Loucy (cell line): Measurements from ENCODE around the gene IFT22.

Experiments used
- H2AFZ ChIP-seq: fragments of 200-600 bp; sonication (generic); 2 replicates; pipeline ENCODE4 v1.6.0; 2016; ENCODE audit warnings: antibody characterized with exemption, mild to moderate bottlenecking, low read length, moderate library complexity
- H3F3A ChIP-seq: fragments of 200-600 bp; 2 replicates; pipeline ENCODE4 v1.6.0; 2016; ENCODE audit warnings: antibody characterized with exemption, low read depth, mild to moderate bottlenecking
- H3K27me3 ChIP-seq: fragments of 200-600 bp; sonication (generic); 2 replicates; pipeline ENCODE4 v1.6.1; 2014; ENCODE audit warnings: low read length, mild to moderate bottlenecking; ENCODE audit not compliant: insufficient read depth, poor library complexity, severe bottlenecking
- H3K36me3 ChIP-seq: fragments of 200-600 bp; sonication (generic); 2 replicates; pipeline ENCODE4 v1.6.1; 2016; ENCODE audit warnings: low read length; ENCODE audit not compliant: insufficient read depth
- H3K4me1 ChIP-seq: fragments of 200-600 bp; sonication (generic); 2 replicates; pipeline ENCODE4 v1.5.1; 2014; ENCODE audit warnings: low read length, mild to moderate bottlenecking; ENCODE audit not compliant: insufficient read depth, poor library complexity, severe bottlenecking
- H3K4me2 ChIP-seq: fragments of 200-600 bp; sonication (generic); 2 replicates; pipeline ENCODE4 v1.6.0; 2014; ENCODE audit warnings: antibody characterized with exemption, low read length, low read depth, mild to moderate bottlenecking; ENCODE audit not compliant: poor library complexity, severe bottlenecking
- H3K4me3 ChIP-seq: fragments of 200-600 bp; sonication (generic); 2 replicates; pipeline ENCODE4 v1.5.1; 2014; ENCODE audit warnings: low read length, mild to moderate bottlenecking, mixed read lengths; ENCODE audit not compliant: poor library complexity, severe bottlenecking
- H3K79me2 ChIP-seq: fragments of 200-600 bp; sonication (generic); 2 replicates; pipeline ENCODE4 v1.6.1; 2014; ENCODE audit warnings: low read length; ENCODE audit not compliant: insufficient read depth
- H3K9ac ChIP-seq: fragments of 200-600 bp; sonication (generic); 2 replicates; pipeline ENCODE4 v1.6.0; 2014; ENCODE audit warnings: mild to moderate bottlenecking, low read depth, low read length, moderate library complexity; ENCODE audit not compliant: poor library complexity, severe bottlenecking
- H3K9me2 ChIP-seq: fragments of 200-600 bp; sonication (generic); replicated peaks from 2 replicates; pipeline ENCODE4 v1.6.1; 2016; ENCODE audit warnings: low read depth, low read length, mixed read lengths
- H3K9me3 ChIP-seq: fragments of 200-600 bp; sonication (generic); 2 replicates; pipeline ENCODE4 v1.6.1; 2014; ENCODE audit warnings: mild to moderate bottlenecking, antibody characterized with exemption, low read length, low read depth; ENCODE audit not compliant: insufficient read depth
- H4K20me1 ChIP-seq: fragments of 200-600 bp; sonication (generic); 2 replicates; pipeline ENCODE4 v1.6.0; 2014; ENCODE audit warnings: antibody characterized with exemption, low read length, mild to moderate bottlenecking; ENCODE audit not compliant: insufficient read depth, poor library complexity, severe bottlenecking
- EZH2phosphoT487 ChIP-seq: fragments of 200-600 bp; IDR thresholded peaks from 2 replicates; pipeline ENCODE4 v1.6.1; 2018; ENCODE audit warnings: antibody characterized with exemption, mild to moderate bottlenecking, moderate library complexity, borderline replicate concordance
- TF ChIP-seq, protein P1 (sequence below): fragments of 200-600 bp; sonication (generic); conservative IDR thresholded peaks from 2 replicates; pipeline ENCODE4 v1.5.1; 2014; ENCODE audit warnings: mild to moderate bottlenecking, antibody characterized with exemption, low read length

The IFT22 gene

DNA sequence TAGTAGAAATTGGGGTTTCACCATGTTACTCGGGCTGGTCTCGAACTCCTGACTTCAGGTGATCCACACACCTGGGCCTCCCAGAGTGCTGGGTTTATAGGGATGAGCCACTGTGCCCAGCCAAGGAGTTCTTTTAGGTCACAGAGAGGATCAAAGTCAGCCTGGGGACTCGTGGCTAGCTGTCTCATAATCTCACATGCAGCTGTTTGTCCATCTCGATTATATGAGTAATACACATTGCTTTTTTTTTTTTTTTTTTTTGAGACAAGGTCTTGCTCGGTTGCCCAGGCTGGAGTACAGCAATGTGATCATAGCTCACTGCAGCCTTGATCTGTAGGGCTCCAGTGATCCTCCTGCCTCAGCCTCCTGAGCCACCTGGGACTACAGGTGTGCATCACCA lies 2.2 kb downstream of the IFT22 start:
- Histone ChIP-seq H3K4me1 (peaks cover 16% of the 10 kb centered on the region), H2AFZ (no peak overlapping the region), H3K4me2 (no peak overlapping the region), H4K20me1 (no peaks in the 10 kb centered on the region), H3K9ac (no peak overlapping the region), H3K36me3 (no peaks in the 10 kb centered on the region), H3K9me2 (no peaks in the 10 kb centered on the region), H3F3A (no peaks in the 10 kb centered on the region), H3K9me3 (no peaks in the 10 kb centered on the region), H3K27me3 (no peaks in the 10 kb centered on the region), H3K79me2 (no peaks in the 10 kb centered on the region), H3K4me3 (no peak overlapping the region)
- no peak for TF ChIP-seq EZH2phosphoT487
- TF ChIP-seq, protein P1, sequence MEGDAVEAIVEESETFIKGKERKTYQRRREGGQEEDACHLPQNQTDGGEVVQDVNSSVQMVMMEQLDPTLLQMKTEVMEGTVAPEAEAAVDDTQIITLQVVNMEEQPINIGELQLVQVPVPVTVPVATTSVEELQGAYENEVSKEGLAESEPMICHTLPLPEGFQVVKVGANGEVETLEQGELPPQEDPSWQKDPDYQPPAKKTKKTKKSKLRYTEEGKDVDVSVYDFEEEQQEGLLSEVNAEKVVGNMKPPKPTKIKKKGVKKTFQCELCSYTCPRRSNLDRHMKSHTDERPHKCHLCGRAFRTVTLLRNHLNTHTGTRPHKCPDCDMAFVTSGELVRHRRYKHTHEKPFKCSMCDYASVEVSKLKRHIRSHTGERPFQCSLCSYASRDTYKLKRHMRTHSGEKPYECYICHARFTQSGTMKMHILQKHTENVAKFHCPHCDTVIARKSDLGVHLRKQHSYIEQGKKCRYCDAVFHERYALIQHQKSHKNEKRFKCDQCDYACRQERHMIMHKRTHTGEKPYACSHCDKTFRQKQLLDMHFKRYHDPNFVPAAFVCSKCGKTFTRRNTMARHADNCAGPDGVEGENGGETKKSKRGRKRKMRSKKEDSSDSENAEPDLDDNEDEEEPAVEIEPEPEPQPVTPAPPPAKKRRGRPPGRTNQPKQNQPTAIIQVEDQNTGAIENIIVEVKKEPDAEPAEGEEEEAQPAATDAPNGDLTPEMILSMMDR: no peak

DNA sequence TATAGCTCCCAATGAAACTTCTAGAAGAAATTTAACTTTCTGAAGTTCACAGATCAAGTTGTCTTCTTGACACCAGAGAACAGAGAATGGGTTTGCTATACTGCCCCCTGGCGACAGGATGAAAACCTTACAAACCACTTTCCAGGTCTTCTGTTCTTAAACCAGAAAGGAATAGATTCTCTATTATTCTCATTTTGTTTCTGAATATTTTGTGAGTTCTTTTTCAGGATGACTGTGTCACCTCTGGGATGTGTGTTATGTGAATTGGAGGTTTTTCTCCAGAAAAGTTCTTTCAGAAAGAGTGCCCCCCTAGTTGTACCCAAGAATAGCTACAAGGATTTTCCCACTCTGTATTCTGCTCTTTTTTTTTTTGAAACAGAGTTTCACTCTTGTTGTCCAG lies 6.3 kb downstream of the IFT22 start:
- Histone ChIP-seq H3K79me2 (no peaks in the 10 kb centered on the region), H3K27me3 (no peaks in the 10 kb centered on the region), H3F3A (no peaks in the 10 kb centered on the region), H3K4me1 (no peaks in the 10 kb centered on the region), H2AFZ (no peak overlapping the region), H3K4me2 (no peak overlapping the region), H3K9me3 (peaks cover 3% of the 10 kb centered on the region; the same call in 1 of the 2 replicates), H3K9me2 (no peaks in the 10 kb centered on the region), H3K4me3 (no peak overlapping the region), H3K9ac (no peak overlapping the region), H3K36me3 (no peaks in the 10 kb centered on the region), H4K20me1 (no peaks in the 10 kb centered on the region)
- TF ChIP-seq EZH2phosphoT487: no peak
- TF ChIP-seq, protein P1: peak; percentile 82

DNA sequence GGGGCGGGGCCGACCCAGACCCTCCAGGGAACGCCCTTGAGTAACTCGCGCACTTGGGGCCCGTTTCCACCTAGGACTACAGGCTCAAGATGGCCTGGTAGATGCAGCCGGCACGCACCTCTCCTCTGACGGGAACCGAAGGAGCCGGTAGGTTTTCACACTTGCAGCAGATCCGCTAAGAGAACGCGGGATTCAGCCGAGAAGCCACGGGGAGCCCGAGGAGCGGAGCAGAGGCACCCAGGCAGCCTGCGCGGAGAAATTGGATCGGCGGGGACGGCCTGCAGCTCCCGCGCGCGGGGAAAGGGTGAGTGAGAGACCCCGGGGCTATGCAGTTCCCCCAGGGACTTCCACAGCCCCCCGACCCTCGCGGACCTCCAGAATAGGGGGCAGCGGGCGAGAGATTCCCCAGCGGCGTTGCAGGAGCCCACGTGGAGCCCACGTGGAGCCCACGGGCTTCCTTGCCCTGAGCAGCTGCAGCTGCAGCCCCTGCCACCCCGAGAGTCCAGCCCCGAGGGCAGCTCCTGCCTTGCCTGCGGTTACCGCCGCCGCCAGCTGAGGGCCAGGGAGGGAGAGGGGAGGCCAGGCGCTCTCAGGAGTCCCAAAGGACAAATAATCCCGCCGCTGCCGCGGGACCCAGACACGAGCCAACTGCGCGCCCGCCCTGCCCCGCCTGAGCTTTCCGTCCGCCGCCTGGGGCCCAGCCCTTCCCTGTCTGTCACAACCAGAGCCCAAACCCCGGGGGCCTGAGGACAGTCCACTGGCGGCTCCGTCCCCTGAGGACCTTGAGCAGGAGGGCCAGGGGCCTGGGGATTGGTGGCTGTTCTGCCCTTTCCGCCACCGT lies 13.1 kb downstream of the IFT22 start:
- H3K4me2 ChIP-seq: no peak overlapping the region
- H3K4me3 ChIP-seq: no peak overlapping the region
- no peaks in the 10 kb centered on the region for H3K9me2 ChIP-seq
- no peaks in the 10 kb centered on the region for H3K27me3 ChIP-seq
- peaks cover 4% of the 10 kb centered on the region; the same call in 1 of the 2 replicates for H3K9me3 ChIP-seq
- H3F3A ChIP-seq: no peaks in the 10 kb centered on the region
- H3K79me2 ChIP-seq: no peaks in the 10 kb centered on the region
- no peak overlapping the region for H2AFZ ChIP-seq
- no peaks in the 10 kb centered on the region for H3K4me1 ChIP-seq
- H3K36me3 ChIP-seq: no peaks in the 10 kb centered on the region
- H4K20me1 ChIP-seq: no peaks in the 10 kb centered on the region
- no peak for TF ChIP-seq EZH2phosphoT487
- TF ChIP-seq, protein P1: no peak
- no peak overlapping the region for H3K9ac ChIP-seq
